ENCODE data around the gene KRT37. TPM values are rescaled to one million over a fixed set of nuclear protein-coding genes. Genes with fewer than 3 reads are reported as not detected.

The KRT37 gene
- polyA plus RNA-seq, 3 donors = not detected

DNA sequence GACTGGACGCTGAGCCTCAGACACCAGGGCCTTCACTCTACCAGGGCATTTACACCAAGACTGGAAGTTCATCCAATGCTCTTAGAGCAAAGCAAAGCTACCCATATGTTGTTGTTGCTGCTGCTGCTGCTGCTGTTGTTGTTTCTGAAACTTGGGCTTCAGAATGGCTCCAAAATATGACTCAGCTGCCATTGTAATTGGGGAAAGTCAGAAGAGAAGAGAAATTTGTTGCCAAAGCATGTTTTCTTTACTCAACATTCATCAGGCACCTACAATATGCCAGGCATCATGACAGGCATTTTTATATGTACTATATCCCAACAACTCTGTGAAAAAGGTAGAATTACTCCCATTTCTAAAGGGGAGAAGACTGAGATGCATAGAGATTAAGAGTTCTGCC, 30.9 kb upstream of the KRT37 start:
- no peak overlapping the region for H3K4me2 ChIP-seq (replicated peaks; ENCODE audit: extremely low read depth, low read length, poor library complexity, severe bottlenecking)
- H3K9me3 Mint-ChIP-seq = peaks cover 0 to 4% (median 0%) of the 10 kb centered on the region in 7 donors
- H3K36me3 Mint-ChIP-seq = no peaks in the 10 kb centered on the region
- no peaks in the 10 kb centered on the region for H3K9me3 ChIP-seq (replicated peaks in 1 of 2; ENCODE audit: control insufficient read depth in 1 of 2, insufficient read depth in 1 of 2, low read length in 2 of 2)
- H3K27ac ChIP-seq (ENCODE audit: low read depth in 1 of 2, low read length in 2 of 2) = no peak overlapping the region
- TF ChIP-seq CTCF (IDR thresholded peaks at IDR 0.05) = no peak
- H3K4me3 Mint-ChIP-seq = no peak overlapping the region
- no peak overlapping the region for H3K9ac ChIP-seq (ENCODE audit: insufficient read depth, low read length, poor library complexity, severe bottlenecking)
- no peak overlapping the region for H3K27ac Mint-ChIP-seq
- H3K36me3 ChIP-seq (replicated peaks in 1 of 2; ENCODE audit: control insufficient read depth in 1 of 2, insufficient read depth in 2 of 2, low read length in 2 of 2) = no peaks in the 10 kb centered on the region
- H3K27me3 ChIP-seq (ENCODE audit: control insufficient read depth in 2 of 2, insufficient read depth in 2 of 2, low read length in 2 of 2) = no peaks in the 10 kb centered on the region
- no peak for DNase-seq
- intact Hi-C loops (cut with micrococcal nuclease) = no loop called here
- H3K27me3 Mint-ChIP-seq (ENCODE audit: low read depth in 3 of 3) = peaks cover 0 to 5% (median 3%) of the 10 kb centered on the region in 3 donors
- no peak overlapping the region for H2AFZ ChIP-seq (ENCODE audit: insufficient read depth, low read depth, low read length, poor library complexity, severe bottlenecking)
- H4K20me1 ChIP-seq (ENCODE audit: insufficient read depth, low read length) = no peaks in the 10 kb centered on the region
- no peaks in the 10 kb centered on the region for H3K79me2 ChIP-seq (ENCODE audit: insufficient read depth, low read length)
- no CpG with 5 or more reads among the region's 1 CpG for WGBS (ENCODE audit: insufficient coverage)
- no peak overlapping the region for H3K4me3 ChIP-seq (replicated peaks in 1 of 3; ENCODE audit: low read depth in 2 of 3, low read length in 3 of 3)
- H3K4me1 ChIP-seq (ENCODE audit: control insufficient read depth in 1 of 2, insufficient read depth in 2 of 2, low read length in 2 of 2) = no peaks in the 10 kb centered on the region
- peaks cover 3% of the 10 kb centered on the region for H3K4me1 Mint-ChIP-seq

DNA sequence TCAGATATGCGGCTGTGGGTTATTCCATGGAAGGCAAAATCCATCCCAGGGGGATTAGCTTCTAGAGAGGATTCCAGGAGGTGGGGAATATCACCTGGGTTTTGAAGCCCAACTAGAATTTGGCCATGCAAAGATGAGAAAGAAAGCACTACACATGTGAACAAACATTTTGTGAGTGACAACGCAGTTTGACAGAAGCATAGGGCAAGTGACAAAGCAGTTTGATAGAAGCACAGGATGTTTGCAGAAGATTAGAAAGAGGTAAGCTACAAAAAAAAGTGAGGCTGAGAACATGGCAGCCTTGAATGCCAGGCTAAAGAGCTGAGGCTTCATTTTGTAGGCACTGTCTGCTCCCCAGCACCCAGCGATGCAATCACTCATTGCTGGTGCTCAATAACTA, 28.7 kb upstream of the KRT37 start:
- no peaks in the 10 kb centered on the region for H3K36me3 Mint-ChIP-seq
- DNase-seq = no peak

More for the DNA sequence above, 28.7 kb upstream of the KRT37 start:
- H2AFZ ChIP-seq (ENCODE audit: insufficient read depth, low read depth, low read length, poor library complexity, severe bottlenecking) = no peak overlapping the region
- H3K79me2 ChIP-seq (ENCODE audit: insufficient read depth, low read length) = no peaks in the 10 kb centered on the region
- H4K20me1 ChIP-seq (ENCODE audit: insufficient read depth, low read length) = no peaks in the 10 kb centered on the region
- Mint-ChIP-seq H3K4me1 (peaks cover 3% of the 10 kb centered on the region), H3K9me3 (peaks cover 0 to 4% (median 0%) of the 10 kb centered on the region in 7 donors), H3K4me3 (no peak overlapping the region), H3K27me3 (ENCODE audit: low read depth in 3 of 3) (peaks cover 0 to 5% (median 5%) of the 10 kb centered on the region in 3 donors), H3K27ac (no peak overlapping the region)
- no peaks in the 10 kb centered on the region for H3K27me3 ChIP-seq (ENCODE audit: control insufficient read depth in 2 of 2, insufficient read depth in 2 of 2, low read length in 2 of 2)
- no peak overlapping the region for H3K4me3 ChIP-seq (replicated peaks in 1 of 3; ENCODE audit: low read depth in 2 of 3, low read length in 3 of 3)
- no peak overlapping the region for H3K27ac ChIP-seq (ENCODE audit: low read depth in 1 of 2, low read length in 2 of 2)
- no peak overlapping the region for H3K9ac ChIP-seq (ENCODE audit: insufficient read depth, low read length, poor library complexity, severe bottlenecking)
- no peaks in the 10 kb centered on the region for H3K9me3 ChIP-seq (replicated peaks in 1 of 2; ENCODE audit: control insufficient read depth in 1 of 2, insufficient read depth in 1 of 2, low read length in 2 of 2)
- no peak overlapping the region for H3K4me2 ChIP-seq (replicated peaks; ENCODE audit: extremely low read depth, low read length, poor library complexity, severe bottlenecking)
- WGBS (ENCODE audit: insufficient coverage) = 75% methylated on average over 2 of the region's 3 CpGs
- intact Hi-C loops (cut with micrococcal nuclease) = no loop called here
- H3K36me3 ChIP-seq (replicated peaks in 1 of 2; ENCODE audit: control insufficient read depth in 1 of 2, insufficient read depth in 2 of 2, low read length in 2 of 2) = no peaks in the 10 kb centered on the region
- TF ChIP-seq CTCF (IDR thresholded peaks at IDR 0.05) = no peak
- H3K4me1 ChIP-seq (ENCODE audit: control insufficient read depth in 1 of 2, insufficient read depth in 2 of 2, low read length in 2 of 2) = no peaks in the 10 kb centered on the region
